ENCODE data around the gene EMILIN2. TPM values are rescaled to one million over a fixed set of nuclear protein-coding genes. Genes with fewer than 3 reads are reported as not detected.

The EMILIN2 gene
- total and polyA plus RNA-seq, 2 of the 13 experiments (the other 11 are each of a cell fraction or from before 2014, with no cell fraction given) = 7.6 to 8.2 TPM

- BruUV-seq (replicated peaks) = no TSS peak
- H3K4me3 ChIP-seq (replicated peaks in 1 of 3; ENCODE audit: insufficient read depth in 1 of 3, low read depth in 2 of 3, low read length in 3 of 3) = no peak overlapping the region
- H3K4me2 ChIP-seq (ENCODE audit: low read depth, low read length) = no peak overlapping the region
- no peak overlapping the region for H3K27ac ChIP-seq (ENCODE audit: extremely low read length, insufficient read depth, low read length)
- no peak overlapping the region for H2AFZ ChIP-seq (ENCODE audit: low read length)
- H3K79me2 ChIP-seq (ENCODE audit: insufficient read depth, low read length) = peaks cover 90% of the 10 kb centered on the region
- peaks cover 67% of the 10 kb centered on the region for H4K20me1 ChIP-seq (ENCODE audit: insufficient read depth, low read length)
- ATAC-seq (no peak), DNase-seq (ENCODE audit: low spot score) (no peak), FAIRE-seq (no peak)
- in situ Hi-C loops (cut with HindIII; ENCODE audit: extremely low pct_ligation_motif_present, low pct_unique_long_range_greater_than_20kb) (no loop called here), intact Hi-C loops (cut with micrococcal nuclease; ENCODE audit: unreplicated experiment) (no loop called here)
- POLR2A ChIA-PET = no interaction called here
- no peaks in the 10 kb centered on the region for H3K27me3 ChIP-seq (ENCODE audit: control insufficient read depth in 1 of 2, insufficient read depth in 2 of 2, low read length in 2 of 2)
- peaks cover 7 to 37% of the 10 kb centered on the region in 2 experiments; a peak in 4 of 5 replicates for H3K36me3 ChIP-seq (replicated peaks in 1 of 2; ENCODE audit: control insufficient read depth in 1 of 2, insufficient read depth in 2 of 2, low read length in 2 of 2)
- no peaks in the 10 kb centered on the region for H3K9me3 ChIP-seq (ENCODE audit: low read length)
- CTCF ChIA-PET (ENCODE audit: low intra/inter-chr PET ratio, low total read pairs) = no interaction called here
- H3K9ac ChIP-seq (ENCODE audit: insufficient read depth, low read depth, low read length) = no peak overlapping the region
- WGBS (ENCODE audit: low lambda C conversion rate) = 91% methylated on average over 3 of the region's 3 CpGs
- peaks cover 73% of the 10 kb centered on the region for H3K4me1 ChIP-seq (ENCODE audit: insufficient read depth, low read length)
- TF ChIP-seq DBP (CRISPR knock-in tag; IDR thresholded peaks at IDR 0.05; ENCODE audit: not compliant biosample characterization) (no peak), YEATS2 (CRISPR knock-in tag; IDR thresholded peaks at IDR 0.05; ENCODE audit: borderline replicate concordance) (no peak), ZNF484 (CRISPR knock-in tag; IDR thresholded peaks at IDR 0.05; ENCODE audit: borderline replicate concordance, low read depth) (no peak), BRF2 (CRISPR knock-in tag; IDR thresholded peaks at IDR 0.05) (no peak), CBX1 (IDR thresholded peaks at IDR 0.05; ENCODE audit: low read depth) (no peak), CCDC6 (CRISPR knock-in tag; IDR thresholded peaks at IDR 0.05) (no peak), ZNF296 (CRISPR knock-in tag; conservative IDR thresholded peaks at IDR 0.05) (no peak), SKIL (CRISPR knock-in tag; IDR thresholded peaks at IDR 0.05; ENCODE audit: borderline replicate concordance) (no peak), UBTF (CRISPR knock-in tag; IDR thresholded peaks at IDR 0.05) (no peak), WIZ (CRISPR knock-in tag; IDR thresholded peaks at IDR 0.05) (no peak), ZNF121 (CRISPR knock-in tag; IDR thresholded peaks at IDR 0.05) (no peak), MIER3 (CRISPR knock-in tag; IDR thresholded peaks at IDR 0.05; ENCODE audit: borderline replicate concordance) (no peak), ZMAT3 (CRISPR knock-in tag; conservative IDR thresholded peaks at IDR 0.05) (no peak), CHD4 (IDR thresholded peaks at IDR 0.05; ENCODE audit: borderline replicate concordance, low read length) (no peak), ZNF280D (CRISPR knock-in tag; IDR thresholded peaks at IDR 0.05) (no peak), ZNF660 (CRISPR knock-in tag; IDR thresholded peaks at IDR 0.05; ENCODE audit: borderline replicate concordance, low read depth) (no peak)
Measured at GRCh38 chr18:2963048-2963447, 116.2 kb downstream of the EMILIN2 start.

Measured in HepG2 (cell line).